Adrenal gland (tissue), 12 donors: ENCODE measurements around the gene SP3. TPM values are rescaled to one million over a fixed set of nuclear protein-coding genes. Genes with fewer than 3 reads are reported as not detected.

Experiments
- DNase-seq, 7 donors: peaks; one replicate each; pipeline ENCODE4 v3.0.0-alpha.2; 2019 to 2020
- H3K27ac ChIP-seq, 5 donors: fragments of 200-600 bp; sonication (generic) in 4 of 5; 1 replicate in 3 of 5; 2 replicates in 2 of 5; pipeline versions ENCODE4 v1.5.1 to v1.8.0; 2016 to 2020; ENCODE audit warnings: mild to moderate bottlenecking in 1 of 5
- H3K27me3 ChIP-seq: fragments of 200-600 bp; 2 replicates; pipeline ENCODE4 v1.8.0; 2021
- H3K36me3 ChIP-seq, 2 donors: fragments of 200-600 bp; replicated peaks in 1 of 2; 1 replicate in 1 of 2; 2 replicates in 1 of 2; pipeline versions ENCODE4 v1.5.1 to v1.8.0; 2018 to 2022
- H3K4me1 ChIP-seq, 2 donors: fragments of 200-600 bp; replicated peaks in 1 of 2; 1 replicate in 1 of 2; 2 replicates in 1 of 2; pipeline versions ENCODE4 v1.5.1 to v1.8.0; 2018 to 2021
- H3K4me3 ChIP-seq, 4 donors: fragments of 200-600 bp; sonication (generic) in 3 of 4; one replicate each; pipeline ENCODE4 v1.5.1; 2016 to 2018
- H3K9me3 ChIP-seq, 3 donors: fragments of 200-600 bp; sonication (generic) in 1 of 3; replicated peaks in 1 of 3; 1 replicate in 2 of 3; 2 replicates in 1 of 3; pipeline versions ENCODE4 v1.5.1 to v1.8.0; 2016 to 2021
- CTCF ChIP-seq, 6 experiments: fragments of 450-650 bp in 4 of 6; fragments of 200-600 bp in 2 of 6; sonication (generic) in 1 of 6; IDR thresholded peaks; 1 replicate in 5 of 6; 2 replicates in 1 of 6; pipeline versions ENCODE4 v1.5.1 to v1.8.0; 2016 to 2021; ENCODE audit warnings: antibody characterized with exemption in 6 of 6, mild to moderate bottlenecking in 2 of 6, moderate library complexity in 1 of 6
- POLR2A ChIP-seq, 2 donors: fragments of 450-650 bp; IDR thresholded peaks; one replicate each; pipeline ENCODE4 v1.6.1; 2017; ENCODE audit warnings: antibody characterized with exemption in 2 of 2, mild to moderate bottlenecking in 2 of 2, moderate library complexity in 1 of 2
- WGBS, 4 donors: extraction: QIAGEN DNeasy Blood & Tissue Kit in 2 of 4; methylation state at CpG; one replicate each; pipeline versions ENCODE4 v1.1.5 to v1.1.7; 2013 to 2017; 5-methylcytosine and 5-hydroxymethylcytosine counted together
- intact Hi-C, 2 donors: fragments of 100-400 bp; cut with DNase I; formaldehyde crosslinking; loops; one replicate each; pipeline versions ENCODE4 v1.14.1 to v1.15.0; 2022 to 2023
- polyA plus RNA-seq, 3 donors: library from polyadenylated mRNA; stranded (reverse); fragments of 200-250 nt in 2 of 3; fragments of 350-450 nt in 1 of 3; fragmentation: Illumina TruSeq in 1 of 3; extraction: RNeasy Lipid Tissue Mini Kit (QIAGEN cat#74804) in 1 of 3; gene quantifications; one replicate each; pipeline ENCODE4 v1.2.3, GENCODE V29; 2013 to 2014
- total RNA-seq, 9 donors: library from RNA; depleted of rRNA in 4 of 9; stranded (reverse); fragments of >200 nt in 4 of 9; fragments of 120-200 nt in 1 of 9; fragmentation: NEBNext Ultra II Directional in 1 of 9; extraction: Animal tissue kit (Norgen Biotek cat#: 25700) in 1 of 9; gene quantifications; one replicate each; pipeline versions ENCODE4 v1.1.0 to v1.2.4, GENCODE V29; 2013 to 2023
- donor health status: healthy with polysubstance abuse.
- donor health status: Bipolar disorder and iron deficiency.
- donor health status: DM: yes; HTN: yes; CAD: no.
- donor health status: DM: no; HTN: no; CAD: no.
- donor health status: DM: no; HTN: no; CAD: no.
- donor health status: DM: yes; HTN: yes; CAD: no.

The SP3 gene
- total and polyA plus RNA-seq, 12 donors: 8.9 to 118 (median 54.4) TPM

GRCh38 chr2:174009488-174010223 lies 44.5 kb upstream of the SP3 start:
- intact Hi-C loops: no loop called here
- Histone ChIP-seq H3K9me3 (no peaks in the 10 kb centered on the region), H3K27ac (no peak overlapping the region), H3K4me3 (no peak overlapping the region), H3K36me3 (no peaks in the 10 kb centered on the region), H3K27me3 (no peaks in the 10 kb centered on the region), H3K4me1 (peaks cover 12 to 19% of the 10 kb centered on the region in 2 donors)
- no peak for DNase-seq
- TF ChIP-seq POLR2A (IDR thresholded peaks at IDR 0.05) (no peak), CTCF (IDR thresholded peaks at IDR 0.05) (no peak)
- 81 to 86% (median 84%) methylated on average over 3 of the region's 3 CpGs for WGBS, 4 donors

- H3K9me3 ChIP-seq: no peaks in the 10 kb centered on the region
- H3K36me3 ChIP-seq: no peaks in the 10 kb centered on the region
- no peak for TF ChIP-seq CTCF (IDR thresholded peaks at IDR 0.05)
- TF ChIP-seq POLR2A (IDR thresholded peaks at IDR 0.05): no peak
- peaks cover 11 to 16% of the 10 kb centered on the region in 2 donors for H3K4me1 ChIP-seq
- H3K27me3 ChIP-seq: no peaks in the 10 kb centered on the region
- no peak overlapping the region for H3K27ac ChIP-seq
- intact Hi-C loops: no loop called here
- DNase-seq: no peak
- no peak overlapping the region for H3K4me3 ChIP-seq
- 90 to 94% (median 93%) methylated on average over 4 of the region's 4 CpGs for WGBS, 4 donors
These were observed 43.5 kb upstream of the SP3 start for GRCh38 chr2:174008720-174009119.

- Histone ChIP-seq H3K4me1 (peaks cover 0 to 6% of the 10 kb centered on the region in 2 donors), H3K27me3 (no peaks in the 10 kb centered on the region), H3K4me3 (no peak overlapping the region), H3K27ac (no peak overlapping the region), H3K36me3 (no peaks in the 10 kb centered on the region), H3K9me3 (no peaks in the 10 kb centered on the region)
- TF ChIP-seq CTCF (IDR thresholded peaks at IDR 0.05) (no peak), POLR2A (IDR thresholded peaks at IDR 0.05) (no peak)
- DNase-seq: no peak
- 81 to 89% (median 86%) methylated on average over 5 of the region's 5 CpGs for WGBS, 4 donors
- intact Hi-C loops: no loop called here
These were observed 41.8 kb upstream of the SP3 start for GRCh38 chr2:174007010-174007409.

- no peak overlapping the region for H3K4me3 ChIP-seq
- DNase-seq: no peak
- H3K4me1 ChIP-seq: no peaks in the 10 kb centered on the region
- no peaks in the 10 kb centered on the region for H3K9me3 ChIP-seq
- no peak overlapping the region for H3K27ac ChIP-seq
- no peaks in the 10 kb centered on the region for H3K27me3 ChIP-seq
- WGBS, 4 donors: 88 to 94% (median 92%) methylated on average over 11 of the region's 11 CpGs
- H3K36me3 ChIP-seq: no peaks in the 10 kb centered on the region
- TF ChIP-seq CTCF (IDR thresholded peaks at IDR 0.05) (no peak), POLR2A (IDR thresholded peaks at IDR 0.05) (no peak)
- intact Hi-C loops: no loop called here
These were observed 40.7 kb upstream of the SP3 start for GRCh38 chr2:174005801-174006419.
